ENCODE data around the gene HK3.

GRCh38 chr5:176869501-176870109 lies 29.5 kb downstream of the HK3 start:
- no peak for TF ChIP-seq CTCF (IDR thresholded peaks at IDR 0.05; ENCODE audit: low read depth, low read length)
- TF ChIP-seq EZH2phosphoT487 (IDR thresholded peaks at IDR 0.05; ENCODE audit: low read depth), result no peak

Data from OCI-LY3 (cell line).